SK-N-SH (cell line): ENCODE results near the gene SPACA7. TPM values are rescaled to one million over a fixed set of nuclear protein-coding genes. Genes with fewer than 3 reads are reported as not detected.

Source experiments
- CTCF ChIA-PET: fragments of 300-600, 350-600 bp; formaldehyde crosslinking; extraction: SDS; loops from one replicate; lab custom pipeline; 2021; lab: Yijun Ruan, JAX
- POLR2A ChIA-PET: fragments of 350-600 bp; sonication (Branson Sonifier 250); formaldehyde crosslinking; extraction: SDS; loops from one replicate; lab custom pipeline; 2020; ENCODE audit warnings: antibody characterized with exemption, inconsistent platforms; lab: Yijun Ruan, JAX
- DNase-seq: peaks from one replicate; pipeline ENCODE4 v3.0.0; 2012
- H2AFZ ChIP-seq: fragments of 200-600 bp; sonication (generic); 2 replicates; pipeline ENCODE4 v1.8.1; 2016; ENCODE audit warnings: antibody characterized with exemption, mild to moderate bottlenecking, low read depth
- H3F3A ChIP-seq: fragments of 200-600 bp; sonication (generic); replicated peaks from 2 replicates; pipeline ENCODE3; 2016; ENCODE audit warnings: antibody characterized with exemption, mild to moderate bottlenecking; ENCODE audit not compliant: insufficient read depth
- H3K27ac ChIP-seq, 2 experiments: fragments of 200-500 bp in 1 of 2; fragments of 200-600 bp in 1 of 2; sonication (Bioruptor generic) in 1 of 2; sonication (generic), shearing (Covaris generic) in 1 of 2; 2 replicates each; pipeline versions ENCODE4 v1.5.1 to v1.6.1; 2014 to 2016; ENCODE audit warnings: low read depth in 2 of 2, inconsistent platforms in 1 of 2, low read length in 1 of 2, mild to moderate bottlenecking in 1 of 2, mixed read lengths in 1 of 2
- H3K27me3 ChIP-seq: fragments of 200-600 bp; sonication (generic), shearing (Covaris generic); 2 replicates; pipeline ENCODE4 v1.6.1; 2016; ENCODE audit warnings: mixed run types; ENCODE audit not compliant: insufficient read depth
- H3K36me3 ChIP-seq, 2 experiments: fragments of 200-500 bp in 1 of 2; fragments of 200-600 bp in 1 of 2; sonication (Bioruptor generic) in 1 of 2; sonication (generic) in 1 of 2; replicated peaks in 1 of 2; 2 replicates each; pipeline versions ENCODE3 to v1.5.1; 2014 to 2016; ENCODE audit warnings: low read length in 1 of 2, mild to moderate bottlenecking in 1 of 2; ENCODE audit not compliant: insufficient read depth in 2 of 2, control insufficient read depth in 1 of 2
- H3K4me1 ChIP-seq, 2 experiments: fragments of 200-500 bp in 1 of 2; fragments of 200-600 bp in 1 of 2; sonication (Bioruptor generic) in 1 of 2; sonication (generic), shearing (Covaris generic) in 1 of 2; 2 replicates each; pipeline versions ENCODE4 v1.5.1 to v1.6.1; 2014 to 2016; ENCODE audit warnings: low read depth in 1 of 2, low read length in 1 of 2, mixed run types in 1 of 2; ENCODE audit not compliant: insufficient read depth in 2 of 2, control insufficient read depth in 1 of 2
- H3K4me2 ChIP-seq: fragments of 200-600 bp; sonication (generic), shearing (Covaris generic); 2 replicates; pipeline ENCODE4 v1.6.1; 2017; ENCODE audit warnings: mixed run types
- H3K4me3 ChIP-seq, 2 experiments: fragments of 200-500 bp in 1 of 2; fragments of 200-600 bp in 1 of 2; sonication (Bioruptor generic) in 1 of 2; sonication (generic), shearing (Covaris generic) in 1 of 2; 2 replicates each; pipeline versions ENCODE4 v1.5.1 to v1.8.1; 2014 to 2016; ENCODE audit warnings: low read depth in 2 of 2, inconsistent platforms in 1 of 2, low read length in 1 of 2, mild to moderate bottlenecking in 1 of 2, mixed read lengths in 1 of 2, moderate library complexity in 1 of 2
- H3K79me2 ChIP-seq: fragments of 200-600 bp; sonication (generic); 2 replicates; pipeline ENCODE4 v1.8.1; 2017; ENCODE audit warnings: mild to moderate bottlenecking; ENCODE audit not compliant: insufficient read depth
- H3K9ac ChIP-seq: fragments of 200-600 bp; sonication (generic); 2 replicates; pipeline ENCODE4 v1.6.1; 2017; ENCODE audit warnings: mixed run types
- H3K9me2 ChIP-seq: fragments of 200-600 bp; sonication (generic); 2 replicates; pipeline ENCODE4 v1.6.1; 2017; ENCODE audit warnings: mixed run types
- H3K9me3 ChIP-seq: fragments of 200-600 bp; sonication (generic); 2 replicates; pipeline ENCODE4 v1.6.1; 2017; ENCODE audit warnings: mixed run types, mild to moderate bottlenecking, moderate library complexity
- H4K20me1 ChIP-seq: fragments of 200-600 bp; sonication (generic); 2 replicates; pipeline ENCODE4 v1.6.1; 2017; ENCODE audit warnings: mild to moderate bottlenecking, mixed run types; ENCODE audit not compliant: insufficient read depth
- CHD2 ChIP-seq: fragments of 150-350 bp; IDR thresholded peaks from 2 replicates; pipeline ENCODE4 v1.6.1; 2018; ENCODE audit warnings: low read length; ENCODE audit not compliant: partially characterized antibody
- EP300 ChIP-seq, 2 experiments: IDR thresholded peaks; 2 replicates each; pipeline versions ENCODE4 v1.4.0 to v1.6.1; 2012; ENCODE audit warnings: borderline replicate concordance in 1 of 2, low read depth in 1 of 2, low read length in 1 of 2
- EZH2phosphoT487 ChIP-seq: fragments of 200-600 bp; sonication (generic); IDR thresholded peaks from 2 replicates; pipeline ENCODE4 v1.6.1; 2017; ENCODE audit warnings: low read depth, mixed run types, mild to moderate bottlenecking, antibody characterized with exemption, moderate library complexity, borderline replicate concordance
- MEF2A ChIP-seq: IDR thresholded peaks from 2 replicates; pipeline ENCODE4 v1.4.0; 2012; ENCODE audit warnings: low read depth, borderline replicate concordance
- TCF12 ChIP-seq: IDR thresholded peaks from 2 replicates; pipeline ENCODE4 v1.4.0; 2012
- WGBS: methylation state at CpG from one replicate; pipeline ENCODE4 v1.1.6; 2017; ENCODE audit warnings: low lambda C conversion rate; 5-methylcytosine and 5-hydroxymethylcytosine counted together
- polyA plus RNA-seq, 3 experiments: library from polyadenylated mRNA; depleted of rRNA; stranded (reverse); fragments of >200 nt; gene quantifications; 2 replicates each; pipeline ENCODE4 v1.2.3, GENCODE V29; 2012
- TF ChIP-seq, protein P1 (sequence below): IDR thresholded peaks from 2 replicates; pipeline ENCODE4 v1.4.0; 2012; ENCODE audit warnings: low read depth, borderline replicate concordance
- TF ChIP-seq, protein P2 (sequence below): fragments of 150-350 bp; IDR thresholded peaks from 2 replicates; pipeline ENCODE4 v1.6.1; 2016; ENCODE audit warnings: mild to moderate bottlenecking, low read depth, low read length

SPACA7 gene
- polyA plus RNA-seq, 1 of the 3 experiments (the other 2 are of a cell fraction), result not detected

DNA sequence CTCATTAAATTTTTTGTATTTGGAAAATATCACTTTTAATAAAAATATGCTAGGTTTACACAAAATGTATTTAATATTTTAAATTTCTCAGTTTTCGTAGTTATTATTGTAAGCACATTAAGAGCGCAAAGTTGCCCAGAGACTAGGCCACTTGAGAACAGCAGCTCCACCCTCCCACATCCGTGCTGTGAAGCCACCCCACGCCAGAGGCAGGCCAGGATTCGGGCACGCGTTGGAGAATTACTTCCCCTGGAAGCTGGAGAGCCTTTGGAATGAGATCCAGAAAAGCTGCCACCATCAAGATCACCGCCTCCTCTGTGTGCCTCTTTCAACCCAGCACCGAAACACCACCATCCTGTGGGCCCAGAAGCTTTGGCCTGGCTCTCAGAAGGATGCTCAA lies 41.0 kb upstream of the SPACA7 start:
- no peaks in the 10 kb centered on the region for H3F3A ChIP-seq
- H3K9ac ChIP-seq, result no peak overlapping the region
- H3K4me2 ChIP-seq, result no peak overlapping the region
- H3K27ac ChIP-seq, result no peak overlapping the region
- POLR2A ChIA-PET, result no interaction called here
- no peaks in the 10 kb centered on the region for H3K9me2 ChIP-seq
- no peak overlapping the region for H2AFZ ChIP-seq
- no peaks in the 10 kb centered on the region for H3K4me1 ChIP-seq
- H3K79me2 ChIP-seq, result no peaks in the 10 kb centered on the region
- H3K9me3 ChIP-seq, result no peaks in the 10 kb centered on the region
- H3K36me3 ChIP-seq, result no peaks in the 10 kb centered on the region
- H4K20me1 ChIP-seq, result no peaks in the 10 kb centered on the region
- peaks cover 29% of the 10 kb centered on the region; the same call in 1 of the 2 replicates for H3K27me3 ChIP-seq
- no peak overlapping the region for H3K4me3 ChIP-seq
- CTCF ChIA-PET, result no interaction called here
- no peak for DNase-seq
- TF ChIP-seq MEF2A (no peak), EZH2phosphoT487 (no peak)
- TF ChIP-seq, protein P1, sequence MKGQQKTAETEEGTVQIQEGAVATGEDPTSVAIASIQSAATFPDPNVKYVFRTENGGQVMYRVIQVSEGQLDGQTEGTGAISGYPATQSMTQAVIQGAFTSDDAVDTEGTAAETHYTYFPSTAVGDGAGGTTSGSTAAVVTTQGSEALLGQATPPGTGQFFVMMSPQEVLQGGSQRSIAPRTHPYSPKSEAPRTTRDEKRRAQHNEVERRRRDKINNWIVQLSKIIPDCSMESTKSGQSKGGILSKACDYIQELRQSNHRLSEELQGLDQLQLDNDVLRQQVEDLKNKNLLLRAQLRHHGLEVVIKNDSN, result no peak
- 21% methylated on average over 7 of the region's 9 CpGs for WGBS

DNA sequence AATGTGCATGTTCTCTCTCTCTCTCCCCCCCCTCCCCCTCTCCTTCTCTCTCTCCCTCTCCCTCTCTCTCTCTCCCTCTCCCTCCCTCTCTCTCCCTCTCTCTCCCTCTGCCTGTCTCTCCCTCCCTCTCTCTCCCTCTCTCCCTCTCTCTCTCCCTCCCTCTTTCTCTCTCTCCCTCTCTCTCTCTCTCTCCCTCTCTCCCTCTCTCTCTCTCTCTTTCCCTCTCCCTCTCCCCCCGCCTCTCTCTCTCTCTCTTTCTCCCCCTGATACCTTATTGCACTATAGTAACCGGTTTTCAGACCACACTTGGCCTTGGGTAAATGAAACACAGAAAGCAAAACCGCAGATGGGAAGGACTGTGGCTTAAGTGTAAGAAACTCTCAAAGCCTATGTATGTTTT lies 34.7 kb upstream of the SPACA7 start:
- Histone ChIP-seq H3K27me3 (peaks cover 48% of the 10 kb centered on the region), H2AFZ (no peak overlapping the region), H3K9me2 (no peaks in the 10 kb centered on the region), H3K79me2 (no peaks in the 10 kb centered on the region), H3K27ac (no peak overlapping the region), H3K4me2 (no peak overlapping the region), H3F3A (no peaks in the 10 kb centered on the region), H3K36me3 (no peaks in the 10 kb centered on the region), H3K9me3 (no peaks in the 10 kb centered on the region), H3K9ac (no peak overlapping the region), H3K4me1 (no peaks in the 10 kb centered on the region; a peak in 1 of 4 replicates), H4K20me1 (no peaks in the 10 kb centered on the region)
- WGBS, result 2% methylated on average over 3 of the region's 3 CpGs
- DNase-seq, result no peak
- POLR2A ChIA-PET, result no interaction called here
- TF ChIP-seq, protein P2, sequence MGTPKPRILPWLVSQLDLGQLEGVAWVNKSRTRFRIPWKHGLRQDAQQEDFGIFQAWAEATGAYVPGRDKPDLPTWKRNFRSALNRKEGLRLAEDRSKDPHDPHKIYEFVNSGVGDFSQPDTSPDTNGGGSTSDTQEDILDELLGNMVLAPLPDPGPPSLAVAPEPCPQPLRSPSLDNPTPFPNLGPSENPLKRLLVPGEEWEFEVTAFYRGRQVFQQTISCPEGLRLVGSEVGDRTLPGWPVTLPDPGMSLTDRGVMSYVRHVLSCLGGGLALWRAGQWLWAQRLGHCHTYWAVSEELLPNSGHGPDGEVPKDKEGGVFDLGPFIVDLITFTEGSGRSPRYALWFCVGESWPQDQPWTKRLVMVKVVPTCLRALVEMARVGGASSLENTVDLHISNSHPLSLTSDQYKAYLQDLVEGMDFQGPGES, result no peak
- TF ChIP-seq MEF2A, result no peak
- no peak for TF ChIP-seq CHD2
- TF ChIP-seq, all 33 proteins: peak for 0
- H3K4me3 ChIP-seq, result no peak overlapping the region
- CTCF ChIA-PET, result no interaction called here

DNA sequence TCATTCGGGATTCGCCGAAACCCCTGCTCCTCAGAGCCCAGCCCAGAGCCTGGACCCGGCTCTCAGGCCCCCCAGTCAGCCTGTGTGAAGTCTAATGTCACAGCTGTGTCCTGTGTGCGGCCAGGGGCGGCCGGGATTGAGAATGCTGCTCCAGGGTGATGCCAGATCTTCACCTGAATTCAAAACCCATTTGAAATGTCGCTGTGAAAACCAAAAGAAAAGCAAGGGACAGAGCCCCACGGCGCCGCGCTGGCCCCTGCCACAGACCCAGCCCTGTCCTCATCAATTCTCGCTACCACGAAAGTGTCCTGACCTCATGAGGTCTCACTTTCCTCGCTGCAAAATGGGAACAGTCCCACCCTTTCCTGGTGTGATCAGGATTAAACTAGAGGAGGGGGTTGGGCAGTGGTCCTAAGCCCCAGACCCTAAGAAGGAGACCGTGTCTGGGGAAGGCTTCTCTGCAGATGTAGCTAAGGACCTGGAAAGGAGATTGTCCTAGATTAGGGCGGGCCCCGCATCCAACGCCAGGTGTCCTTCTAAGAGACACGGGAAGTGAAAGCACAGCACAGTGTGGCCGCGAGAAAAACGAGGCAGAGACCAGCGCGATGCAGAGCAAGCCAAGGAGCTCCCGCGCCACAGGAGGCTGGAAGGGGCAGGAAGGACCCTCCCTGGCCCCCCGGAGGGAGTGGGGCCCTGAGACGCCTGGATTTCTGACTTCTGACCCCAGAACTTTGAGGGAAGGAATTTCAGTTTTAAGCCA lies 34.0 kb upstream of the SPACA7 start:
- H4K20me1 ChIP-seq, result no peaks in the 10 kb centered on the region
- H3K4me3 ChIP-seq, result no peak overlapping the region; a peak in 2 of 4 replicates
- no peaks in the 10 kb centered on the region for H3K9me2 ChIP-seq
- H3K4me2 ChIP-seq, result peak overlapping the region; percentile 74
- H2AFZ ChIP-seq, result no peak overlapping the region
- no peaks in the 10 kb centered on the region for H3K36me3 ChIP-seq
- POLR2A ChIA-PET, result no interaction called here
- no peaks in the 10 kb centered on the region for H3F3A ChIP-seq
- no peak overlapping the region for H3K27ac ChIP-seq
- 19% methylated on average over 21 of the region's 29 CpGs for whole genome bisulfite sequencing
- no peaks in the 10 kb centered on the region for H3K79me2 ChIP-seq
- H3K4me1 ChIP-seq, result no peaks in the 10 kb centered on the region; a peak in 1 of 4 replicates
- CTCF ChIA-PET, result no interaction called here
- no peak overlapping the region for H3K9ac ChIP-seq
- TF ChIP-seq EP300 (IDR thresholded peaks at IDR 0.05; ENCODE audit: borderline replicate concordance in 1 of 2, low read depth in 1 of 2, low read length in 1 of 2), result no peak
- no peak for TF ChIP-seq TCF12
- no peak for DNase-seq
- peaks cover 55% of the 10 kb centered on the region for H3K27me3 ChIP-seq
- H3K9me3 ChIP-seq, result no peaks in the 10 kb centered on the region
